Urinary bladder (tissue), 4 donors: ENCODE data around the gene SND1. TPM values are rescaled to one million over a fixed set of nuclear protein-coding genes. Genes with fewer than 3 reads are reported as not detected.
"Not testable (repeated sequence)": the region's sequence is repeated elsewhere in the genome, so short reads cannot be mapped to it uniquely, and the experiment has no call there.

Experiments used
- DNase-seq: peaks from one replicate; pipeline ENCODE4 v3.0.0-alpha.2; 2015; ENCODE audit errors: extremely low spot score
- H3K27ac ChIP-seq: one replicate; pipeline ENCODE4 v1.5.1; 2013; ENCODE audit warnings: low read depth, mild to moderate bottlenecking, moderate library complexity
- H3K36me3 ChIP-seq: one replicate; pipeline ENCODE4 v1.6.1; 2013; ENCODE audit warnings: mild to moderate bottlenecking, moderate library complexity; ENCODE audit not compliant: insufficient read depth
- H3K4me1 ChIP-seq: one replicate; pipeline ENCODE4 v1.6.1; 2013; ENCODE audit warnings: mild to moderate bottlenecking, moderate library complexity; ENCODE audit not compliant: insufficient read depth
- H3K4me3 ChIP-seq: one replicate; pipeline ENCODE4 v1.5.1; 2013; ENCODE audit warnings: low read depth, low read length
- WGBS: extraction: QIAGEN DNeasy Blood & Tissue Kit; methylation state at CpG from one replicate; pipeline ENCODE4 v1.1.7; 2013; 5-methylcytosine and 5-hydroxymethylcytosine counted together
- polyA plus RNA-seq: library from polyadenylated mRNA; stranded (reverse); fragments of 200-250 nt; gene quantifications from one replicate; pipeline ENCODE4 v1.2.3, GENCODE V29; 2013
- total RNA-seq: library from RNA; depleted of rRNA; stranded (reverse); fragments of >200 nt; gene quantifications from one replicate; pipeline ENCODE4 v1.2.3, GENCODE V29; 2014
- donor health status: healthy with polysubstance abuse.
- donor health status: healthy.

The SND1 gene
- total and polyA plus RNA-seq, 2 donors: 89.8 to 102 TPM

GRCh38 chr7:127822822-127823508 is 171.0 kb downstream of the SND1 start:
- WGBS: 95% methylated on average over 5 of the region's 5 CpGs
- Histone ChIP-seq H3K4me3 (no peak overlapping the region), H3K27ac (no peak overlapping the region), H3K36me3 (no peaks in the 10 kb centered on the region), H3K4me1 (no peaks in the 10 kb centered on the region)
- DNase-seq: no peak

GRCh38 chr7:127824682-127825081 is 172.7 kb downstream of the SND1 start:
- Histone ChIP-seq H3K4me3 (no peak overlapping the region), H3K27ac (no peak overlapping the region), H3K36me3 (no peaks in the 10 kb centered on the region), H3K4me1 (no peaks in the 10 kb centered on the region)
- no peak for DNase-seq
- WGBS: 59% methylated on average over 1 of the region's 1 CpG

GRCh38 chr7:127828843-127829500 is 177.0 kb downstream of the SND1 start:
- Histone ChIP-seq H3K4me1 (no peaks in the 10 kb centered on the region), H3K4me3 (no peak overlapping the region), H3K36me3 (no peaks in the 10 kb centered on the region), H3K27ac (no peak overlapping the region)
- 84% methylated on average over 4 of the region's 4 CpGs for WGBS
- DNase-seq: no peak

GRCh38 chr7:127831318-127832219 is 179.6 kb downstream of the SND1 start:
- Histone ChIP-seq H3K27ac (no peak overlapping the region), H3K4me1 (no peaks in the 10 kb centered on the region)
- 67% methylated on average over 5 of the region's 5 CpGs for WGBS

GRCh38 chr7:127832592-127832991 is 180.6 kb downstream of the SND1 start:
- Histone ChIP-seq H3K27ac (no peak overlapping the region), H3K4me1 (no peaks in the 10 kb centered on the region), H3K36me3 (no peaks in the 10 kb centered on the region), H3K4me3 (no peak overlapping the region)
- 97% methylated on average over 7 of the region's 7 CpGs for WGBS
- DNase-seq: no peak

More at GRCh38 chr7:127831318-127832219, 179.6 kb downstream of the SND1 start:
- DNase-seq: no peak
- Histone ChIP-seq H3K36me3 (no peaks in the 10 kb centered on the region), H3K4me3 (no peak overlapping the region)

- WGBS: 88% methylated on average over 1 of the region's 1 CpG
- H3K4me3 ChIP-seq: no peak overlapping the region
- DNase-seq: no peak
- H3K4me1 ChIP-seq: no peaks in the 10 kb centered on the region
- H3K27ac ChIP-seq: no peak overlapping the region
- no peaks in the 10 kb centered on the region for H3K36me3 ChIP-seq
Observed at GRCh38 chr7:127833641-127834040, 181.6 kb downstream of the SND1 start.

- Histone ChIP-seq H3K4me3 (no peak overlapping the region), H3K27ac (no peak overlapping the region), H3K36me3 (no peaks in the 10 kb centered on the region), H3K4me1 (no peaks in the 10 kb centered on the region)
- DNase-seq: no peak
- 86% methylated on average over 4 of the region's 4 CpGs for whole genome bisulfite sequencing
Observed at GRCh38 chr7:127835679-127836078, 183.7 kb downstream of the SND1 start.

GRCh38 chr7:127837816-127838410 is 185.9 kb downstream of the SND1 start:
- not testable (repeated sequence) for H3K4me3 ChIP-seq, DNase-seq, H3K27ac ChIP-seq, H3K4me1 ChIP-seq, H3K36me3 ChIP-seq
- 87% methylated on average over 7 of the region's 7 CpGs for WGBS

GRCh38 chr7:127838816-127839415 is 186.9 kb downstream of the SND1 start:
- WGBS: 46% methylated on average over 10 of the region's 10 CpGs
- H3K4me3 ChIP-seq: no peak overlapping the region

GRCh38 chr7:127840226-127840951 is 188.4 kb downstream of the SND1 start:
- DNase-seq: no peak
- Histone ChIP-seq H3K4me1 (no peaks in the 10 kb centered on the region), H3K27ac (no peak overlapping the region), H3K36me3 (no peaks in the 10 kb centered on the region), H3K4me3 (no peak overlapping the region)
- 94% methylated on average over 6 of the region's 6 CpGs for WGBS

More at GRCh38 chr7:127838816-127839415, 186.9 kb downstream of the SND1 start:
- DNase-seq: no peak
- no peaks in the 10 kb centered on the region for H3K4me1 ChIP-seq
- no peaks in the 10 kb centered on the region for H3K36me3 ChIP-seq
- no peak overlapping the region for H3K27ac ChIP-seq

- no peaks in the 10 kb centered on the region for H3K4me1 ChIP-seq
- no peak overlapping the region for H3K4me3 ChIP-seq
- no peak overlapping the region for H3K27ac ChIP-seq
- H3K36me3 ChIP-seq: no peaks in the 10 kb centered on the region
- 76% methylated on average over 2 of the region's 2 CpGs for WGBS
- DNase-seq: no peak
Observed at GRCh38 chr7:127844165-127844564, 192.2 kb downstream of the SND1 start.

- DNase-seq: no peak
- H3K27ac ChIP-seq: no peak overlapping the region
- 33% methylated on average over 2 of the region's 2 CpGs for WGBS
Observed at GRCh38 chr7:127844707-127845331, 192.8 kb downstream of the SND1 start.

More at GRCh38 chr7:127844707-127845331, 192.8 kb downstream of the SND1 start:
- Histone ChIP-seq H3K36me3 (peaks cover 3% of the 10 kb centered on the region), H3K4me1 (no peaks in the 10 kb centered on the region), H3K4me3 (no peak overlapping the region)
